ENCODE data around the gene ATP4B.

GRCh38 chr13:113661509-113661908, 3.5 kb upstream of the ATP4B start:
- TF ChIP-seq POLR2A (IDR thresholded peaks at IDR 0.05; ENCODE audit: low read length) (no peak), GATA1 (IDR thresholded peaks at IDR 0.05; ENCODE audit: low read depth, low read length) (no peak)
